ENCODE results near the gene CALCOCO2. TPM values are rescaled to one million over a fixed set of nuclear protein-coding genes. Genes with fewer than 3 reads are reported as not detected.
A peak's percentile ranks its signal among the peaks of the same experiment; 100 is the strongest.

The CALCOCO2 gene
- total and polyA plus RNA-seq, 2 of the 13 experiments (the other 11 are each of a cell fraction or from before 2014, with no cell fraction given): 72.9 to 111 TPM

DNA sequence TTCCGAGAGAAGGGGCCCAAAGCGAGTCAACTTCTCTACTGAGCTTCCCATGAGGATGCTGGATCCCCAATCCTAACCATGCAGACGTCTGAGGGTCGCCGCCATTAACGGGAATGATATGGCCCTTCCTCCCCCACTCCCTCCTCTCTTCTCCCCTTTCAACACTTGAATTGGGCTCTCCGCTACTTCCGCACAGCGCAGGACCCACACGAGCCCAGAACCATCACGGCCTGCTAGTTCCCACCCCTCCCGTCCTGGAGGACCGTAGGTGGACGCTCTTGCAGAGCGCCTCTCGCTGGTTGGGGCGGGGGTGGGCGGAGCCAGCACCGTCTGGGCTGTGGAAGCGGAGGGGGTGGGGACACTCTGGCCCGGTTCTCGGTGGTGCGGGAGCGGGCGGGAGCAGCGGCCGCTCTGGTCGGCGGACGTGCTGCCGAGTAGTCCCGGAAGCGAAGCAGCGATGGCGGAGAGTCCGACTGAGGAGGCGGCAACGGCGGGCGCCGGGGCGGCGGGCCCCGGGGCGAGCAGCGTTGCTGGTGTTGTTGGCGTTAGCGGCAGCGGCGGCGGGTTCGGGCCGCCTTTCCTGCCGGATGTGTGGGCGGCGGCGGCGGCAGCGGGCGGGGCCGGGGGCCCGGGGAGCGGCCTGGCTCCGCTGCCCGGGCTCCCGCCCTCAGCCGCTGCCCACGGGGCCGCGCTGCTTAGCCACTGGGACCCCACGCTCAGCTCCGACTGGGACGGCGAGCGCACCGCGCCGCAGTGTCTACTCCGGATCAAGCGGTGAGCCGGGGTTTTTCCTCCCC, 77.4 kb downstream of the CALCOCO2 start, which contains the start of gene UBE2Z (continued):
- TF ChIP-seq TBX3 (IDR thresholded peaks at IDR 0.05; ENCODE audit: borderline replicate concordance) (peak; percentile 62; the same call in 1 of the 2 replicates), CREB1 (IDR thresholded peaks at IDR 0.05) (0 out of 2 replicates have a peak, but pooled peaks have one; percentile 32), CREB1 (CRISPR knock-in tag; IDR thresholded peaks at IDR 0.05) (peak; percentile 82), HDAC6 (IDR thresholded peaks at IDR 0.05; ENCODE audit: low read depth, low read length) (no peak), ZNF747 (CRISPR knock-in tag; IDR thresholded peaks at IDR 0.05; ENCODE audit: borderline replicate concordance) (no peak), ZNF703 (CRISPR knock-in tag; IDR thresholded peaks at IDR 0.05; ENCODE audit: borderline replicate concordance) (no peak), FOSL2 (CRISPR knock-in tag; IDR thresholded peaks at IDR 0.05) (peak; percentile 68), CENPX (CRISPR knock-in tag; IDR thresholded peaks at IDR 0.05) (no peak), MAF1 (CRISPR knock-in tag; IDR thresholded peaks at IDR 0.05; ENCODE audit: borderline replicate concordance) (peak; percentile 94; the same call in 1 of the 2 replicates), ZFP37 (CRISPR knock-in tag; IDR thresholded peaks at IDR 0.05; ENCODE audit: borderline replicate concordance) (0 out of 2 replicates have a peak, but pooled peaks have one; percentile 25), ZNF282 (IDR thresholded peaks at IDR 0.05; ENCODE audit: partially characterized antibody) (no peak), SRSF9 (IDR thresholded peaks at IDR 0.05; ENCODE audit: borderline replicate concordance, insufficient read depth, low read depth, low read length, poor library complexity, severe bottlenecking) (no peak), ZNF598 (CRISPR knock-in tag; IDR thresholded peaks at IDR 0.05; ENCODE audit: borderline replicate concordance) (peak; percentile 85; the same call in 1 of the 2 replicates), ZNF570 (CRISPR knock-in tag; IDR thresholded peaks at IDR 0.05; ENCODE audit: borderline replicate concordance) (peak; percentile 73; the same call in 1 of the 2 replicates), ZNF292 (CRISPR knock-in tag; IDR thresholded peaks at IDR 0.05; ENCODE audit: borderline replicate concordance, low read depth) (no peak), ZNF629 (CRISPR knock-in tag; conservative IDR thresholded peaks at IDR 0.05) (peak; percentile 50), SALL2 (CRISPR knock-in tag; IDR thresholded peaks at IDR 0.05) (peak; percentile 87), ZNF589 (CRISPR knock-in tag; conservative IDR thresholded peaks at IDR 0.05) (no peak; the same call in none of the 2 replicates), ZMYM3 (CRISPR knock-in tag; IDR thresholded peaks at IDR 0.05) (peak; percentile 74), SP2 (CRISPR knock-in tag; IDR thresholded peaks at IDR 0.05) (peak; percentile 67), EP300 (IDR thresholded peaks at IDR 0.05; ENCODE audit: low read depth in 2 of 2, low read length in 2 of 2) (0 out of 4 replicates have a peak, but pooled peaks of 1 of the 2 experiments have one; percentile 43), EP300 (CRISPR knock-in tag; IDR thresholded peaks at IDR 0.05; ENCODE audit: borderline replicate concordance) (peak; percentile 64), ARHGAP35 (CRISPR knock-in tag; IDR thresholded peaks at IDR 0.05; ENCODE audit: borderline replicate concordance) (peak; percentile 83; the same call in 1 of the 2 replicates)
- TF ChIP-seq, protein P1, sequence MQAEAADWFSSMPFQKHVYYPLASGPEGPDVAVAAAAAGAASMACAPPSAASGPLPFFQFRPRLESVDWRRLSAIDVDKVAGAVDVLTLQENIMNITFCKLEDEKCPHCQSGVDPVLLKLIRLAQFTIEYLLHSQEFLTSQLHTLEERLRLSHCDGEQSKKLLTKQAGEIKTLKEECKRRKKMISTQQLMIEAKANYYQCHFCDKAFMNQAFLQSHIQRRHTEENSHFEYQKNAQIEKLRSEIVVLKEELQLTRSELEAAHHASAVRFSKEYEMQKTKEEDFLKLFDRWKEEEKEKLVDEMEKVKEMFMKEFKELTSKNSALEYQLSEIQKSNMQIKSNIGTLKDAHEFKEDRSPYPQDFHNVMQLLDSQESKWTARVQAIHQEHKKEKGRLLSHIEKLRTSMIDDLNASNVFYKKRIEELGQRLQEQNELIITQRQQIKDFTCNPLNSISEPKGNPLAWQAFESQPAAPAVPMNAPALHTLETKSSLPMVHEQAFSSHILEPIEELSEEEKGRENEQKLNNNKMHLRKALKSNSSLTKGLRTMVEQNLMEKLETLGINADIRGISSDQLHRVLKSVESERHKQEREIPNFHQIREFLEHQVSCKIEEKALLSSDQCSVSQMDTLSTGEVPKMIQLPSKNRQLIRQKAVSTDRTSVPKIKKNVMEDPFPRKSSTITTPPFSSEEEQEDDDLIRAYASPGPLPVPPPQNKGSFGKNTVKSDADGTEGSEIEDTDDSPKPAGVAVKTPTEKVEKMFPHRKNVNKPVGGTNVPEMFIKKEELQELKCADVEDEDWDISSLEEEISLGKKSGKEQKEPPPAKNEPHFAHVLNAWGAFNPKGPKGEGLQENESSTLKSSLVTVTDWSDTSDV (CRISPR knock-in tag; IDR thresholded peaks at IDR 0.05): peak; percentile 45; the same call in 1 of the 2 replicates
- TF ChIP-seq, protein P2, sequence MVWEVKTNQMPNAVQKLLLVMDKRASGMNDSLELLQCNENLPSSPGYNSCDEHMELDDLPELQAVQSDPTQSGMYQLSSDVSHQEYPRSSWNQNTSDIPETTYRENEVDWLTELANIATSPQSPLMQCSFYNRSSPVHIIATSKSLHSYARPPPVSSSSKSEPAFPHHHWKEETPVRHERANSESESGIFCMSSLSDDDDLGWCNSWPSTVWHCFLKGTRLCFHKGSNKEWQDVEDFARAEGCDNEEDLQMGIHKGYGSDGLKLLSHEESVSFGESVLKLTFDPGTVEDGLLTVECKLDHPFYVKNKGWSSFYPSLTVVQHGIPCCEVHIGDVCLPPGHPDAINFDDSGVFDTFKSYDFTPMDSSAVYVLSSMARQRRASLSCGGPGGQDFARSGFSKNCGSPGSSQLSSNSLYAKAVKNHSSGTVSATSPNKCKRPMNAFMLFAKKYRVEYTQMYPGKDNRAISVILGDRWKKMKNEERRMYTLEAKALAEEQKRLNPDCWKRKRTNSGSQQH (CRISPR knock-in tag; IDR thresholded peaks at IDR 0.05; ENCODE audit: low read depth): peak; percentile 78; the same call in 1 of the 2 replicates
